Naive thymus-derived CD8-positive, alpha-beta T cell (primary cell): ENCODE data around the gene PIK3C2B. TPM values are rescaled to one million over a fixed set of nuclear protein-coding genes. Genes with fewer than 3 reads are reported as not detected.
"Not testable (repeated sequence)": the region's sequence is repeated elsewhere in the genome, so short reads cannot be mapped to it uniquely, and the experiment has no call there.

Source experiments
- ATAC-seq, 2 donors: fragments of 150-1000 bp; cut with Tn5 transposase in 1 of 2; sonication (Bioruptor Pico), chemical (Tn5 transposase) in 1 of 2; 1 replicate in 1 of 2; 2 replicates in 1 of 2; pipeline ENCODE4 v1.10.0; 2021; ENCODE audit warnings: mild to moderate bottlenecking in 2 of 2, moderate library complexity in 2 of 2
- POLR2A ChIA-PET: fragments of 350-600 bp; sonication (Branson Sonifier 250); formaldehyde crosslinking; loops from one replicate; lab custom pipeline; 2021; ENCODE audit warnings: antibody characterized with exemption; lab: Charles Lee
- DNase-seq, 10 donors: peaks; one replicate each; pipeline versions ENCODE4 v3.0.0 to v3.0.0-alpha.2; 2020 to 2022
- H3K27ac Mint-ChIP-seq, 10 donors: one replicate each; pipeline ENCODE4 v1.8.0; 2020 to 2022; ENCODE audit warnings: mild to moderate bottlenecking in 10 of 10, mixed read lengths in 10 of 10, moderate library complexity in 4 of 10, inconsistent platforms in 1 of 10
- H3K27me3 Mint-ChIP-seq, 5 donors: one replicate each; pipeline ENCODE4 v1.8.0; 2021 to 2022; ENCODE audit warnings: mixed read lengths in 5 of 5
- H3K36me3 Mint-ChIP-seq, 3 donors: one replicate each; pipeline ENCODE4 v1.8.0; 2020 to 2022; ENCODE audit warnings: mixed read lengths in 3 of 3, mild to moderate bottlenecking in 2 of 3, inconsistent platforms in 1 of 3
- H3K4me1 Mint-ChIP-seq, 4 donors: one replicate each; pipeline ENCODE4 v1.8.0; 2021 to 2022; ENCODE audit warnings: mixed read lengths in 4 of 4
- H3K4me3 Mint-ChIP-seq, 10 donors: one replicate each; pipeline ENCODE4 v1.8.0; 2020 to 2022; ENCODE audit warnings: mild to moderate bottlenecking in 10 of 10, mixed read lengths in 10 of 10, moderate library complexity in 6 of 10, inconsistent platforms in 1 of 10
- H3K9me3 Mint-ChIP-seq, 9 donors: one replicate each; pipeline ENCODE4 v1.8.0; 2020 to 2022; ENCODE audit warnings: mixed read lengths in 9 of 9, mild to moderate bottlenecking in 3 of 9, inconsistent platforms in 1 of 9, moderate library complexity in 1 of 9
- polyA plus RNA-seq, 3 donors: library from polyadenylated mRNA; unstranded; fragments of 300-500 nt; fragmentation: Illumina TruSeq; gene quantifications; one replicate each; pipeline ENCODE4 v1.2.3, GENCODE V29; 2021
- total RNA-seq, 8 experiments: library from RNA in 2 of 8; stranded (reverse) in 2 of 8; gene quantifications; one replicate each; pipeline ENCODE4 v1.2.3 and lab custom pipeline; 2021 to 2026

Gene PIK3C2B
- total and polyA plus RNA-seq, 5 experiments from 2014 or later = 1.3 to 40.1 (median 2.6) TPM

DNA sequence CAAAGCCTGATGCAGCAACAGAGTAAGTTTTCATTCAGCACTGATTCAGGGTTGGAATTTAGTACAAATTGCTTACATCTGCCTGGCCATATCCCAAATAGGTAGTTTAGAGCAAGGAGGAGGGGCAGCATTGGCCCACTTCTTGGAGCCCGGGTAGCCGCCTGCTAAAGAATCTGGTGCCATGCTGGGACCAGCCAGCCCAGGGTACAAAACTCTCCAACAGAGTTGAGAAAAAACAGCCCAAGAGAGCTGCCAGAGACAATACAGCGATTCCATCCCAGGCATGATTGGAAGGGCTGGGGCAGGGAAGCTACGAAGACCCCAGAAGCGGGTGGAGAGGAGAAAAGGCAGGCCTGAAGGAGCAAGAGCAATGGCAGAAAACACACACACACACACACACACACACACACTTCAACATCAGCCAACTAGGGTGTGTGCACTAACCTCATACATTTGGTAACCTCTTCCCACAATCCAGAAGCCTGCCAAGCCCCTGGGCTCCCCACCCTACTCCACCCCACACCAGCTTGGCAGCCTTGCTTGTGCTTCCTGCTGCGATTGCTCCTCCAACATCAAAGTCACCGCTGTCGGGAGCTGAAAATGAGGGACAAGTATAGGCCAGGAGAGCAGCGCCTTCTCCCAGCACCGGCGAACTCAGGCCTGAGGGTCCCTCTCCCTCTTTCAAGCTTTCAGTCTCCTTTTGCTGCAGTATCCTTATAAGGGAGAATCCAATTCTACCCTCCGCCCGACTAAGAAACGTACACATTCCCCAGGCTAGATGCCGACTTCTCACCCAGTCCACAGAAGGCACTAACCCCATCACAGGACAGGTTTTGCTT is 1.2 kb downstream of the PIK3C2B start:
- H3K4me3 Mint-ChIP-seq = peak overlapping the region; percentile 91 to 97 (median 94)
- H3K27ac Mint-ChIP-seq = peak overlapping the region; percentile 92 to 98 (median 95)
- ATAC-seq (peak in 1 of 2 donors; percentile 4), DNase-seq (no peak)
- peaks cover 0 to 16% (median 4%) of the 10 kb centered on the region in 3 donors for H3K36me3 Mint-ChIP-seq
- no peaks in the 10 kb centered on the region for H3K27me3 Mint-ChIP-seq
- H3K4me1 Mint-ChIP-seq = peaks cover 40 to 72% (median 67%) of the 10 kb centered on the region in 4 donors
- H3K9me3 Mint-ChIP-seq = no peaks in the 10 kb centered on the region
- POLR2A ChIA-PET = interaction anchor here (0.7 to 5.9 kb wide), 21 partner anchors 9 to 207 kb away, joined by 3 to 85 read pairs (median 6); partner anchors contain the start of gene MDM4

DNA sequence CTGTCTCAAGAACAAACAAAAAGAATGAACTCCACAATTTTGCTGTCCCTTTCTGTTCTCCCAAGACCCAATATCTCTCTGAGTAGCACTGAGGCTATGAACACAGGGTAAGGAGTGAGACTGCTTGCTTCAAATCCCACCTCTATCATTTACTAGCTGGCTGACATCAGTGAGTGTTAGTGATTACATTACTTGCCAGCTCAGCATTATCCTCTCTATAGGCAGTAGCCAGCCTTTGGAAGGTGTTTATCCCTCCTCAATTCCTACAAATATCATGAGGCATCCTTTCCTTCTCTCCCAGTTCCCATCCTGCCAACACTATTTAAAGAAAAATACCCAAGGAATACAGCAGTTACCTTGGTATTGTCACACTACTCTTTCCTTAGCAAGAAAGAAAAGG is 3.0 kb downstream of the PIK3C2B start:
- no peaks in the 10 kb centered on the region for H3K27me3 Mint-ChIP-seq
- H3K4me1 Mint-ChIP-seq = peaks cover 42 to 81% (median 68%) of the 10 kb centered on the region in 4 donors
- no peaks in the 10 kb centered on the region for H3K9me3 Mint-ChIP-seq
- ATAC-seq (no peak), DNase-seq (no peak)
- H3K36me3 Mint-ChIP-seq = peaks cover 4 to 26% (median 4%) of the 10 kb centered on the region in 3 donors
- H3K4me3 Mint-ChIP-seq = peak overlapping the region in 6 of 10 donors; percentile 54 to 96 (median 94)
- POLR2A ChIA-PET = interaction anchor here (0.7 to 5.9 kb wide), 4 partner anchors 9 to 38 kb away, joined by 3 to 85 read pairs (median 14); no protein-coding TSS in a partner anchor
- peak overlapping the region in 5 of 10 donors; percentile 26 to 95 (median 74) for H3K27ac Mint-ChIP-seq

DNA sequence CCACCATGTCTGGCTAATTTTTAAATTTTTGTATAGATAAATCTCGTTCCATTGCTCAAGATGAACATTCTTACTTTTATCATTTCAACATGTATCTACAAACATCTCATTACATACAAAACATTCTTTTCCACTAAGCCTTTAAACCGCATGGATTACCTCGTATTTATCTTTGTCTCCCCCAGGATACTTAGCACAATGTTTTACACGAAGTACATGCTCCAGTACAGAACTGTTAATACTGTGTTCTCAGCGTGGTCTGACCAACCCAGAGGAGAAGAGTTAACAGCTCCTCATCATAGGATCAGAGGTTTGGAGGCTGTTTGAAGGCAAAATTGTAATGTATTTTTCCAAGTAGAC is 7.4 kb downstream of the PIK3C2B start:
- no peaks in the 10 kb centered on the region for H3K27me3 Mint-ChIP-seq
- ATAC-seq = no peak
- H3K36me3 Mint-ChIP-seq = peaks cover 4 to 45% (median 10%) of the 10 kb centered on the region in 3 donors
- peaks cover 30 to 70% (median 55%) of the 10 kb centered on the region in 4 donors for H3K4me1 Mint-ChIP-seq
- no peak overlapping the region for H3K27ac Mint-ChIP-seq
- no peak for DNase-seq
- POLR2A ChIA-PET = interaction anchor here (0.7 kb wide), 1 partner anchor 26 kb away, joined by 4 read pairs; no protein-coding TSS in a partner anchor
- no peak overlapping the region for H3K4me3 Mint-ChIP-seq
- H3K9me3 Mint-ChIP-seq = no peaks in the 10 kb centered on the region

DNA sequence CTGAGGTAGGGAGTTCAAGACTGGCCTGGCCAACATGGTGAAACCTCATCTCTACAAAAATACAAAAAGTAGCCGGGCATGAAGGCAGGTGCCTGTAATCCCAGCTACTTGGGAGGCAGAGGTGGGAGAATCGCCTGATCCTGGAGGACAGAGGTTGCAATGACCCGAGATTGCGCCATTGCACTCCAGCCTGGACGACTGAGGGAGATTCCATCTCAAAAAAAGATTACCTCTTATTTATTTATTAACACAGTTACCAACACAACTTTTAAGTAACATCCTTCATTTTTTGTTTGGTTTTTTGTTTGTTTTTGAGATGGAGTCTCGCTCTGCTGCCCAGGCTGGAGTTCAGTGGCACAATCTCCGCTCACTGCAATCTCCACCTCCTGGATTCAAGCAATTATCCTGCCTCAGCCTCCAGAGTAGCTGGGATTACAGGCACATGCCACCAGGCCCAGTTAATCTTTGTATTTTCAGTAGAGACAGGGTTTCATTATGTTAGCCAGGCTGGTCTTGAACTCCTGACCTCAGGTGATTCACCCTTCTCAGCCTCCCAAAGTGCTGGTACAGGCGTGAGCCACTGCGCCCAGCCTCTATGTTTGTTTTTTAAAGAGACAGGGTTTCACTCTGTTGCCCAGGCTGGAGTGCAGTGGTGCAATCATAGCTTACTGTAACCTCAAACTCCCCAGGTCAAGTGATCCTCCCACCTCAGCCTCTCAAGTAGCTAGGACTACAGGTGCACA is 7.9 kb downstream of the PIK3C2B start:
- H3K4me3 Mint-ChIP-seq, H3K9me3 Mint-ChIP-seq, H3K27ac Mint-ChIP-seq, DNase-seq, POLR2A ChIA-PET, ATAC-seq, H3K27me3 Mint-ChIP-seq: not testable (repeated sequence)
- H3K4me1 Mint-ChIP-seq = peaks cover 27 to 70% (median 54%) of the 10 kb centered on the region in 4 donors
- peaks cover 4 to 45% (median 10%) of the 10 kb centered on the region in 3 donors for H3K36me3 Mint-ChIP-seq

DNA sequence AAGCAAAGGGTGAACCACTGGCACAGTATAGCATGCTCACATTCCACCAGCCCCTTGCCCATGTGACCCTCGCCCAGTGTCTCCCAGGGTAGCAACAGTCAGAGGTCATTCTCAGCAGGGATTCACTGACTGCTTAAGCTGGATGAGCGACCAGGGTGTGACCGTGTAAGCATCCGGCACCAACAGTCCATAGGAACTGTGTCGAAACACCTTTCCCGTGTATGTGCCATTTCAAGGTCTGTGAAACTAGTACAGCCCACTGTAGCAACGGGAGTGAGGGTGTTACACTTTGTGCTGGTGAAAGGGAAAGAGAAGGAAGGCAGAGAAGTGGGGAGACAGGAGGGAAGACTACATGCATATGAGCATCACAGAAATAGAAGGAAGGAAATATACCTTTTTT is 10.8 kb downstream of the PIK3C2B start:
- H3K27ac Mint-ChIP-seq = peak overlapping the region in 3 of 10 donors; percentile 23 to 82 (median 47)
- no peaks in the 10 kb centered on the region for H3K27me3 Mint-ChIP-seq
- POLR2A ChIA-PET = interaction anchor here (1.5 kb wide), 1 partner anchor 9 kb away, joined by 5 read pairs; no protein-coding TSS in a partner anchor
- H3K4me1 Mint-ChIP-seq = peaks cover 37 to 77% (median 64%) of the 10 kb centered on the region in 4 donors
- H3K9me3 Mint-ChIP-seq = no peaks in the 10 kb centered on the region
- H3K36me3 Mint-ChIP-seq = peaks cover 4 to 45% (median 10%) of the 10 kb centered on the region in 3 donors
- no peak for DNase-seq
- no peak for ATAC-seq
- peak overlapping the region in 1 of 10 donors; percentile 17 for H3K4me3 Mint-ChIP-seq

DNA sequence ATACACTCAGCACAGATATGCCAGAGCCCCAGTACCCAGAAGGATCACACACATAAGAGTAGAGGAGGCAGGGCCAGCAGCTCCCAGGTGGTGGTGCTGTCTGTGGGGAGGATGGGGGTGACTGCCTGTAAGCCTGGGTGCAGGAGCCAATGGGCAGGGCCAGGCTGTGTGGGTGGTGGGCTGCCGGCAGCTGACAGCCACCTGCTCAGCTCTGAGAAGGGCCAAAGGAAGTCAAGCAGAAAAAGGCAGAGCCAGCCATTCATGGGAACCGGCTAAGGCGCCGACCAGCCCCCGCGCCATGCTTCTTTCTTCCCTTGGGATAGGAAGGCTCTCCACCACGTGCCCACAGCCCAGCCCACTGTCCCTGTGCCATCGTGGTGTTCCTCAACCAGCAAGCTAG is 14.1 kb downstream of the PIK3C2B start:
- H3K9me3 Mint-ChIP-seq = no peaks in the 10 kb centered on the region
- POLR2A ChIA-PET = interaction anchor here (0.7 to 2.3 kb wide), 2 partner anchors 14 to 15 kb away, joined by 3 to 7 read pairs; partner anchors contain the start of gene PIK3C2B
- H3K27ac Mint-ChIP-seq = peak overlapping the region in 8 of 10 donors; percentile 53 to 87 (median 72)
- peak overlapping the region in 6 of 10 donors; percentile 22 to 67 (median 54) for H3K4me3 Mint-ChIP-seq
- peak; percentile 36 to 57 for ATAC-seq
- peaks cover 43 to 91% (median 81%) of the 10 kb centered on the region in 4 donors for H3K4me1 Mint-ChIP-seq
- H3K36me3 Mint-ChIP-seq = peaks cover 0 to 33% (median 7%) of the 10 kb centered on the region in 3 donors
- no peak for DNase-seq
- H3K27me3 Mint-ChIP-seq = no peaks in the 10 kb centered on the region

DNA sequence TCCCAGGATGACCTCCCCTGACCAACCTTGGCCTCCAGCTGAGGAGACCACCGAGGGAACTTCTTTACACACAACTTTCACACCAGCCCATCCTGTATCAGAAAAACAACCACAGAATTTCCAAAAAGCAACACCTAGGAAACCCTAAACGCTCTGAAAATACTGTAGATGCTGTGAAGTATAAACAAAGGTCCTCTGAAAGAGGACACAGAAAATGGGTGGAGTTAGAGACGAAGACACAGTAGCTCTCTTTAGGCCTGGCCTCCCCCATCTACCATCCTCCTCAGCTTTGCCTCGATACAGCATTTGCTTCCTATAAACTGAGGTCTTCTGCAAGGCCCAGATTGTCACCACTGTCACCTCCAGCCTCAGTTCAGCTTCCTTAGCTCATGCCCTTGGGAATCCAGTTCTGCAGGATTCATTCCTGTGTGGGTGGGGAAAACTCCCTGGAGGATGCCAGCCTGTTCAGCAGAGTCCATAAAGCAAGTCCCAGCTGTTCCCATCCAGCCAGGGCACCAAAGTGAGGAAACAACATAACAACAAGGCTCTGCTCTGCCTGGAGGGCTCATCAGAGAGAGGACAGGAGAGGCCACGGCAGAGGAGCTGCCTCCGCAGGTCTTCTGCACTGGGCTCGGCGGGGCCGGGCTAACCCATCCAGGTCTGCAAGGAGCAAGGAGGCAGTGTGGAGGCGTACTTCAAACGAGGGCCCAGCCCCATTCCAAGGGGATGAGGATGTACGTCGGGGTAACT is 15.0 kb downstream of the PIK3C2B start:
- H3K4me3 Mint-ChIP-seq = peak overlapping the region in 5 of 10 donors; percentile 5 to 45 (median 7)
- peaks cover 0 to 28% (median 2%) of the 10 kb centered on the region in 3 donors for H3K36me3 Mint-ChIP-seq
- peak overlapping the region in 8 of 10 donors; percentile 56 to 77 (median 66) for H3K27ac Mint-ChIP-seq
- H3K4me1 Mint-ChIP-seq = peaks cover 47 to 92% (median 84%) of the 10 kb centered on the region in 4 donors
- no peaks in the 10 kb centered on the region for H3K9me3 Mint-ChIP-seq
- no peaks in the 10 kb centered on the region for H3K27me3 Mint-ChIP-seq
- POLR2A ChIA-PET = interaction anchor here (0.8 to 2.8 kb wide), 3 partner anchors 12 to 34 kb away, joined by 4 to 11 read pairs (median 6); partner anchors contain the start of gene PIK3C2B
- no peak for ATAC-seq
- no peak for DNase-seq

DNA sequence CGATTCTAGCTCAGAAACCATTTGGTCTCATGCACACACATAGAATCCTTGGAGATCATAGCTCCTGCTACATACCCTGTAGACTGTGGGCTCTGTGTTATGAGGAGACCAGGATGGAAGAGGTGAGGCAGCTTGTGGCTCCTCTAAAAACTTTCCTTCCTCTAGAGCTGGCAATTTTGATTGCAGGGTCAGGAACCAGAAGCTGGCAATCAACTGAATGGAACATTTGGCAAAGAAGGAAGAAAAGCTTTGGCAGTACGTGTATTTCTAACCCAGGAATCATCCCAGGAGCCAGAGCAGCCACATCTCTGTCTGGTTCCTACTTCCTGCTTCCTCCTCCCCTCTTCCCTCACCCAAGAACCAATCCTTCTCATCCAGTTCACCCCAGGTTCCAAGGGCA is 15.7 kb downstream of the PIK3C2B start:
- Mint-ChIP-seq H3K4me3 (peak overlapping the region in 1 of 10 donors; percentile 24), H3K4me1 (peaks cover 51 to 92% (median 87%) of the 10 kb centered on the region in 4 donors), H3K9me3 (no peaks in the 10 kb centered on the region), H3K27me3 (no peaks in the 10 kb centered on the region), H3K27ac (peak overlapping the region in 5 of 10 donors; percentile 11 to 69 (median 66)), H3K36me3 (peaks cover 0 to 27% (median 2%) of the 10 kb centered on the region in 3 donors)
- POLR2A ChIA-PET = interaction anchor here (0.8 to 2.8 kb wide), 2 partner anchors 15 to 34 kb away, joined by 4 to 11 read pairs; partner anchors contain the start of gene PIK3C2B
- DNase-seq (no peak), ATAC-seq (no peak)

DNA sequence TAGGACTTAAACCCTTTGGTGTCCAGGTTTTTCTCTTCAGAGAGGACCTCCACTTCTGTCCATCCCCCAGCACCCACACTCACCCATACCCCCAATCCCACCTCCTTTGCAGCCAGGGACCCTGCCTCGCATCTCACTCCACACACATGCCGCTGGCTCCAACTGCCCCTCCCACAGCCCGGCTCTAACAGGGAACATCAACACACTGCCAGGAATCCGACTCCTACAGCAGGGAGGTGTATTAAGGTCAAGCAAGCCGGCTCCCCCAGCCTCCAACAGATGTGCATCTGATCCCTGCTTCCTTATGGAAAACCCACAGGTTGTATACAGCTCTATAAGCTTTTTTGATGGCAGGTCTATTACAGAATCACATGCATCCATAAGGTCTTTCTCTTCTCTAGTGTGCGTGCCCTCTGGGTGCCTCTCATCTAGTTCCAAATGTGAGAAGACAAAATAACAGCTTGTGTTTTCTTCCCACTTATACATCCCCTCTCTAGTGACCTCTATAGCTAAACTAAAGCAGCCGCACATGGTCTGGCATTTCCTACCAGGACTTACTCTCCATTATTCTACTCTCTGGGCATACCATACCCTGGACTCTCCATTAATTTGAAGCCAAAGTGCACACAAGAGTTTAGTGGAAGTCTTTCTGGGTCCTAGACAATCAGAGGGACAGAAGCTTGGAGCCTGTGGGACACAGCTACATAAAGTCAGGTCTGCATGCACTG is 16.3 kb downstream of the PIK3C2B start:
- no peak for ATAC-seq
- POLR2A ChIA-PET = interaction anchor here (2.8 kb wide), 1 partner anchor 16 kb away, joined by 11 read pairs; the partner anchor contains the start of gene PIK3C2B
- Mint-ChIP-seq H3K4me1 (peaks cover 48 to 89% (median 82%) of the 10 kb centered on the region in 4 donors), H3K27ac (peak overlapping the region in 7 of 10 donors; percentile 11 to 69 (median 47)), H3K27me3 (no peaks in the 10 kb centered on the region), H3K4me3 (peak overlapping the region in 1 of 10 donors; percentile 24), H3K36me3 (peaks cover 0 to 21% (median 2%) of the 10 kb centered on the region in 3 donors), H3K9me3 (no peaks in the 10 kb centered on the region)
- no peak for DNase-seq

DNA sequence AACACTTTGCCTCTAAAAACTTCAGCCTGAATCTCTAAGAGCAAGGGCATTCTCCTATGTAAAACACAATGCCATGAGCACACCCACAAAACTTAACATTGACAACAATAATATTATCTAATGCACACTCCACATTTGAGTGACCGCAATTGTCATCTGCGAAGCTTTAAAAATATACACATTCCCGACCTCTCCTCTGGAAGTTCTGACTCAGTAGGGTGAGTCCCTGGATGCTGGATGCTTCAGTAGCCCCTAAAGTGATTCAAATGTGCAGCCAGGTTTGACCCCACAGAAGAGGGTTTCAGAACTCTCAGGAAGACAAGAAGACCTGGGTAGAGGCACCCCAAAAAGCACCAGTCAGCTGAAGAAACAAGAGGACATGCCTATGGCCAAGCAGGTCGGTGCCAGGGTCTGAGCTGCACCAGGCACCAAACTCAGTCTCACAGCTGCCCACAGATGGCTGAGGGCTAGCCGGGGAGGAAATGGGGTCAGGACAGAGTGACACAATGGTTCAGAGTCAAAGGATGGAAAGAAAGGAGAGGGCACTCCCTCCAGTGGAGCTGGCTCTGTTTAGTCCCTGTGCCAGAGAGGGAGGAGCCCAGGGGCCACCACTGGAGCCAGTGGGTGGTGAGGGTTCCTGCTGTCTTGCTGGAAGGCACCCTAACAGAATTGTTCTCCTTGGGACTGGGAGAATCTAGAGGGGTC is 17.4 kb downstream of the PIK3C2B start:
- no peaks in the 10 kb centered on the region for H3K9me3 Mint-ChIP-seq
- no peaks in the 10 kb centered on the region for H3K27me3 Mint-ChIP-seq
- ATAC-seq (no peak), DNase-seq (no peak)
- H3K36me3 Mint-ChIP-seq = peaks cover 0 to 19% (median 3%) of the 10 kb centered on the region in 3 donors
- POLR2A ChIA-PET = interaction anchor here (2.8 kb wide), 1 partner anchor 17 kb away, joined by 11 read pairs; the partner anchor contains the start of gene PIK3C2B
- peaks cover 47 to 92% (median 80%) of the 10 kb centered on the region in 4 donors for H3K4me1 Mint-ChIP-seq
- peak overlapping the region in 6 of 10 donors; percentile 3 to 67 (median 10) for H3K27ac Mint-ChIP-seq
- no peak overlapping the region for H3K4me3 Mint-ChIP-seq
